Right ventricle myocardium superior (tissue), 1 donor: ENCODE data around the gene WNT9A. TPM values are rescaled to one million over a fixed set of nuclear protein-coding genes. Genes with fewer than 3 reads are reported as not detected.
"Not testable (repeated sequence)": the region's sequence is repeated elsewhere in the genome, so short reads cannot be mapped to it uniquely, and the experiment has no call there.

Experiments
- ATAC-seq: fragments of 200-7000 bp; cut with Tn5 transposase; one replicate; pipeline ENCODE4 v1.9.1; 2020; ENCODE audit warnings: mild to moderate bottlenecking; ENCODE audit not compliant: poor library complexity
- DNase-seq: peaks from one replicate; pipeline ENCODE4 v3.0.0-alpha.2; 2020
- intact Hi-C: fragments of 100-400 bp; cut with DNase I; formaldehyde crosslinking; loops from one replicate; pipeline ENCODE4 v1.11.2; 2022
- total RNA-seq: library from RNA; stranded (reverse); fragmentation: NEBNext Ultra II Directional; extraction: Animal tissue kit (Norgen Biotek cat#: 25700); gene quantifications from one replicate; pipeline ENCODE4 v1.2.1, GENCODE V29; 2021
- donor health status: DM: no; HTN: yes; CAD: no; lungs with severe emphysema.

WNT9A gene
- total RNA-seq, 1 donor from 2014 or later, result 0.59 TPM

DNA sequence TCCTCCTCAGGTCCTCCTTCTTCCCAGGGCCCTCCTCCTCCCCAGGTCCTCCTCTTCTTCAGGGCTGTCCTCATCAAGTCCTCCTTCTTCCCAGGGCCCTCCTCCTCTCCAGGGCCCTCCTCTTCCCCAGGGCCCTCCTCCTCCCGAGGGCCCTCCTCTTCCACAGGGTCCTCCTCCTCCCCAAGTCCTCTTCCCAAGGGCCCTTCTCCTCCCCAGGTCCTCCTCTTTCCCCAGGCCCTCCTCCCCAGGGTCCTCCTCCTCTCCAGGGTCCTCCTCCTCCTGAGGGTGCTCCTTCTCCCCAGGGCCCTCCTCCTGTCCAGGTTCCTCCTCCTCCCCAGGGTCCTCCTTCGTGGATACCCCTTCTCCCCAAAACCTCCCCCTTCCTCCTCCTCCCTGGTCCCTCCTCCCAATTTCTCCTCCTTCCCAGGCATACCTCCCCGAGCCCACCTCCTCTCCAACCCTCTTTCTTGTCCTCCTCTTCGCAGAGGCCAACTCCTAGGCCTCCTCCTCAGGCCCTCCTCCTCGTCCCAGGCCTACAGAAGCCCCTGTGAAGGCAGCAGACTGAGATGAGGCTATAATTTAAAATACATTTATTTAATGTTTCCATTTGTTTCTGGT is 29.5 kb downstream of the WNT9A start:
- DNase-seq (peak; percentile 2), ATAC-seq (no peak)
- intact Hi-C loops, result no loop called here

DNA sequence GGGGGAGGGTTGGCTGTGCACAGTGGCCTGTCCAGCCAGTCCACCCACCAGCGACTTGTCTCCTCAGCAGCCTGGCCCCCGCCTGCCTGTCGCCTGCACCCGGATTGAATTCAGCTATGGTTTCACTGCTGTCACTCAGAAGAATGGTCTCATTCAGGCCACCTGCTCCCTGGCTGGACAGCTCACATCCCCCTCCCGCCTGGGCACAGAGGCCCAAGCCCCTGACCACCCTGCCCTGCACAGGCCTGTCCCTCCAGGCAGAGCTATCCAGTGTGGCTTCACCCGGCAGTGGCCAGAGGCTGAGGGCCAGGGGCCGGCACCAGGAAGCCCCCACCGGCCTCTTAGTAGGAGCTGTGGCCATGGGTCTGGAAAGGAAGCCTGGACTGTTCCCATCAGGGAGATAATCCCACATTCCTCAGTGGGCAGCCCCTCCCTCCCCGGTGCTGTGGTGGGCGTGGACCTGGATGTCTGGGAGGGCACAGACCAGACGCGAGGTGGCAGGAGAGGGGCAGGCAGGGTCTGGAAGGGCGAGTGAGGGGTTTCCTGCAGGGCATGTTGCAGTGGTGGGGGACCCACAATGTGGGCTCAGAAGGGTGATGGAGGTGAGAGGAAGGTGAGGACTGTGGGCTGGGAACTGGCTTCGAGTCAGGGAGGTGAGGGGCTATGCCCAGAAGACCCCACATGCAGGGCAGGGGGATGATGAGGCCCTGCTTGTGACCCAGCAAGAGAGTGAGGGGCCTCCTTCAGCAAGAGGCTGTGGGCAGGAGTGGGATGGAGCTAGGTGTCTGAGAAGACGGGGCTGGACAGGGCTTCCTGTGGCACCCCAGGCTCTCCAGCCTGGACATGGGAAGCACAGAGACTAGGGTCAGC is 30.4 kb downstream of the WNT9A start:
- DNase-seq, result peak; percentile 34
- ATAC-seq, result no peak
- intact Hi-C loops, result no loop called here

DNA sequence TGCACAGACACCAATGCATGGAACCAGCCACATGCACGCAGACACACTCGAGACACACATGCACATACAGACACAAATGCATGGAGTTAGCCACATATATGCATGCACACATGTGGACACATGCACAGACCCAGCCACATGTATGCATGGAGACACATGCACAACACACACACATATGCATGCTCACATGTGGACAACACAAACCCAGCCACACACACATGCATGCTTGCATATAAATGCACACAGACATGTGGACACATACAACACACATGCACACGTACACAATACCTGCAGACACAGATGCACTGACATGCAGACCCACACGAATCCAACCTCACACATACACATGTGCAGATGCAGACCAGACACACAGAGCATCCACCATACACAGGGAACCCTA is 31.1 kb downstream of the WNT9A start:
- peak; percentile 14 for DNase-seq
- no peak for ATAC-seq
- intact Hi-C loops, result no loop called here

GRCh38 chr1:227915564-227916553 is 31.9 kb downstream of the WNT9A start:
- ATAC-seq (no peak), DNase-seq (peak; percentile 35)
- intact Hi-C loops, result no loop called here

- intact Hi-C loops, result no loop called here
- ATAC-seq, result no peak
- DNase-seq, result peak; percentile 36
These were observed 32.8 kb downstream of the WNT9A start for GRCh38 chr1:227914801-227915563.

- no peak for ATAC-seq
- intact Hi-C loops, result no loop called here
- peak; percentile 33 for DNase-seq
These were observed 33.7 kb downstream of the WNT9A start for GRCh38 chr1:227913764-227914721.

- intact Hi-C loops, result no loop called here
- ATAC-seq (no peak), DNase-seq (no peak)
These were observed 34.4 kb downstream of the WNT9A start for GRCh38 chr1:227913396-227913763.

- no peak for ATAC-seq
- intact Hi-C loops, result no loop called here
- peak; percentile 8 for DNase-seq
These were observed 34.9 kb downstream of the WNT9A start for GRCh38 chr1:227912866-227913265.

DNA sequence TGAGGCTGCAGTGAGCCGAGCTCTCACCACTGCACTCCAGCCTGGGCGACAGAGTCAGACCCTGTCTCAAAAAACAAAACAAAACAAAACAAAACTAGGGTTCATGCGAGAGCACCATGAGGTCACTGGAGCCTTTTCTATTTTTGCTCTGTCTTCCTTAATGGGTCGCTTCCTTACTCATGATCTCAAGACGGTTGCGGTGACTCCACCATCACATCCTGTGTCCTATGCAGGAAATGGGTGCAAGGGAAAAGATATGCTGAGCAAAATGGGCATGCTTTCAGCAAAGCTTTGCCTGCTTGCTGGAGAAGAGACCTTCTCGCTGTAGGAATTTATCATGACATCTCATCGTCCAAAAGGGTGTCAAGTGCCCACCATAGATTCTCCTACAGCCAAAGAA is 36.4 kb downstream of the WNT9A start:
- ATAC-seq, result no peak
- intact Hi-C loops, result no loop called here
- DNase-seq, result no peak

DNA sequence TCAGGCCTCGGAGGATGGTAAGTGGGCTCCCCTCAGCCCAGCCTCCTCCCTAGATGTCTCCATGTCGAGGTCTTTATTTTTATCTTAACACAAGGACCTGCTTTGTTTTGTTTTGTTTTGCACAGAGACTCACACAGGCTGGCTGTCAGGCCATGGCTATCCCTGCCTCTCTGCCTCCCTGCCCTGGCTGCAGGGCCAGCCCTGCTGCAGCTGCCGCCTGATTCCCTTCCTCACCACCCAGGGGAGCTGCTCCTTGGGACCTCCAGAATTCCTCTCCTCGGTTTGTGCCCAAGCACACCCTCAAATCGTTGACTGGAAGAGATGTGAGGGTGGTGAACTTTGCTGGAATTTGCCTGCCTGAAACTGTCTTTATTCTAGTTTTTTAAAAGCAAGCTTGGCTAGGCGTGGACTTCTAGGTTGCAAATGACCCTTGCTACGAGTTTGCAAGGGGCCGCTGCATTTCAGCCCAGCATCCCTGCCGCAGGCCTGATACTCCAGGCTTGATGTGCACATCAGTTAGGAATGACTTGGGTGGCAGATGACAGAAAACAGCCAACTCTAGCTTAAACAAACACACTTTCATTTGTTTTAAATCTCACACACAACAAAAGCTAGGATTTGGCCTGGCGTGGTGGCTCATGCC is 37.1 kb downstream of the WNT9A start:
- ATAC-seq (no peak), DNase-seq (peak; percentile 31)
- intact Hi-C loops, result no loop called here

GRCh38 chr1:227909923-227910328 is 37.8 kb downstream of the WNT9A start:
- ATAC-seq, intact Hi-C loops: not testable (repeated sequence)
- DNase-seq, result peak; percentile 20

- no peak for ATAC-seq
- intact Hi-C loops, result no loop called here
- DNase-seq, result no peak
These were observed 38.5 kb downstream of the WNT9A start for GRCh38 chr1:227909188-227909587.

DNA sequence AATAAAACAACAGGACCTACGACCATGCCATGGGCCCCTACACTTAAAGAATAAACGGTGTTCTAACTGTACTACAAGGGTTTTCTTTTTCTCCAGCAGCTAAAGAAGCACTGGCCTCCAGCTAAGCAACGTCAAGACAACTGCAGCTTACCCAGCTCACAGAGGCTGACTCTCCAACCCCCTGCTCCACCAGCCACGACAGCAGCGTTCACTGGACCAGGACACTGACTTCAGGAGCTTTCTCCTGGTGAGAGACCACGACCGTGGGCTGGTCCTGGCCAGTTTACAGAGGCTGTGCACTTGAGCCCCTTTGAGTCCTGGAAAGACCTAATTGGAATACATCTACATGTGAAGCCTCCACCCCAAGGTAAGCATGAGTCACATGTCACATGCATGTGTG is 39.4 kb downstream of the WNT9A start:
- intact Hi-C loops, result no loop called here
- ATAC-seq, result no peak
- DNase-seq, result no peak

- ATAC-seq, result no peak
- intact Hi-C loops, result no loop called here
- no peak for DNase-seq
These were observed 40.2 kb downstream of the WNT9A start for GRCh38 chr1:227907439-227908015.

DNA sequence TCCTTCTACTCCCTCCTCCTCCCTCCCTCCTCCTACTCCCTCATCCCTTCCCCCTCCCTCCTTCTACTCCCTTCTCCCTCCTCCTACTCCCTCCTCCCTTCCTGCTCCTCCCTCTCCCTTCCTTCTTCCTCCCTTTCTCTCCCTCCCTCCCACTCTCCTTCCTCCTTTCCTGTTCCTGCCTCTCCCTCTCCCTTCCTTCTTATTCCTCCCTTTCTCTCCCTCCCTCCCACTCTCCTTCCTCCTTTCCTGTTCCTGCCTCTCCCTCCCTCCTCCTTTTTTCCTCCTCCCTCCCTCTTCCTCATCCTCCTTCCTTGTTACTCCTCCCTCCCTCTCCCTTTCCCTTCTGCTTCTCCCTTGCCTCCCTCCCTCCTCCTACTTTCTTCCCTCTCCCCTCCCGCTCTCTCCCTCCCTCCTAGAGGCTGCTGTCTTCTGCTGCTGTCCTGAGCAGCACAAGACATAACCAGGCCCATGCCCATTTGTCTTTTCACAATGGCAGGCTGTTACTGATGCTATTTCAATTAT is 41.1 kb downstream of the WNT9A start:
- intact Hi-C loops, result no loop called here
- ATAC-seq, result no peak
- no peak for DNase-seq
